RWPE1 (cell line): ENCODE measurements around the gene CACNA2D3.

ENCODE experiments used
- CTCF ChIA-PET: fragments of 350-600 bp; sonication (Branson Sonifier 250); formaldehyde crosslinking; extraction: SDS; loops from one replicate; lab custom pipeline; 2021; lab: Yijun Ruan, JAX
- POLR2A ChIA-PET: fragments of 400-600 bp; formaldehyde crosslinking; extraction: SDS; loops from one replicate; lab custom pipeline; 2020; ENCODE audit warnings: antibody characterized with exemption; ENCODE audit not compliant: low non-redundant PET; lab: Yijun Ruan, JAX
- DNase-seq: peaks from one replicate; pipeline ENCODE4 v3.0.0; 2012; ENCODE audit warnings: low spot score
- H3K27ac ChIP-seq: fragments of 450-650 bp; 2 replicates; pipeline ENCODE4 v1.5.1; 2017
- TF ChIP-seq, protein P1 (sequence below): fragments of 450-650 bp; conservative IDR thresholded peaks from 2 replicates; pipeline ENCODE4 v1.5.1; 2017; ENCODE audit warnings: low read depth, mild to moderate bottlenecking

CACNA2D3 gene

DNA sequence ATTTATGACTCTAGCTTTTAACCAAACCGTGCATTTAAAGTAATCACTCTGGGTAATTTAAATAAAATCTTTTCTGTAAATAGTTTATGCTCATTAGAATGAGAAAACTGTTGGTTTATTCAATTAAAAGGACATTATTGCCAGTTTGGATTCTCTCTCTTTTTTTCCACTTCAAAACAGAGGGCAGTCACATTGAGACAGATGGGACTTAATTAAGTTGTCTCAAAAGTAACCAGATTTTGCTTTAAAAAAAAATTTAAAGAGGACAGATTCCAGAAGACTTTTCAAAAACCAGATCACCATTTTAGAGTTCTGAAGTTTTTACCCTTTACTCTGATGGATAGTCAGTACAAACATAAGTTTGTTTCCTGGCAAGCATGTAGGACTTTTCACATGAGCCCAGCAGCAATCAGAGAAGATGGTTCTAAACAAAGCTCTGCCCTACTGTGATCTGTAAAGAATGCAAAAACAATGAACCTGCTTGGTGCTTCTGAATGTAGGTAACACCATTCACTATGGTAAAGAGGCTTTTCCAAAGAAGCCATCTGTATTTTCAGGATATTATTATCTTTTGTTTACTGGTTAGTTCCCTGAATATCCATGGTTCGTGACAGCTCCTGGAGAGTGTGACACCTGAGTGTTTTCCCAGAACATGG is 669.3 kb downstream of the CACNA2D3 start:
- TF ChIP-seq, protein P1, sequence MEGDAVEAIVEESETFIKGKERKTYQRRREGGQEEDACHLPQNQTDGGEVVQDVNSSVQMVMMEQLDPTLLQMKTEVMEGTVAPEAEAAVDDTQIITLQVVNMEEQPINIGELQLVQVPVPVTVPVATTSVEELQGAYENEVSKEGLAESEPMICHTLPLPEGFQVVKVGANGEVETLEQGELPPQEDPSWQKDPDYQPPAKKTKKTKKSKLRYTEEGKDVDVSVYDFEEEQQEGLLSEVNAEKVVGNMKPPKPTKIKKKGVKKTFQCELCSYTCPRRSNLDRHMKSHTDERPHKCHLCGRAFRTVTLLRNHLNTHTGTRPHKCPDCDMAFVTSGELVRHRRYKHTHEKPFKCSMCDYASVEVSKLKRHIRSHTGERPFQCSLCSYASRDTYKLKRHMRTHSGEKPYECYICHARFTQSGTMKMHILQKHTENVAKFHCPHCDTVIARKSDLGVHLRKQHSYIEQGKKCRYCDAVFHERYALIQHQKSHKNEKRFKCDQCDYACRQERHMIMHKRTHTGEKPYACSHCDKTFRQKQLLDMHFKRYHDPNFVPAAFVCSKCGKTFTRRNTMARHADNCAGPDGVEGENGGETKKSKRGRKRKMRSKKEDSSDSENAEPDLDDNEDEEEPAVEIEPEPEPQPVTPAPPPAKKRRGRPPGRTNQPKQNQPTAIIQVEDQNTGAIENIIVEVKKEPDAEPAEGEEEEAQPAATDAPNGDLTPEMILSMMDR, result no peak
- CTCF ChIA-PET, result no interaction called here
- no peak overlapping the region for H3K27ac ChIP-seq
- no peak for DNase-seq
- POLR2A ChIA-PET, result no interaction called here

GRCh38 chr3:54792584-54792983 is 670.2 kb downstream of the CACNA2D3 start:
- H3K27ac ChIP-seq, result no peak overlapping the region
- DNase-seq, result no peak
- TF ChIP-seq, protein P1, result no peak
- CTCF ChIA-PET, result no interaction called here
- POLR2A ChIA-PET, result no interaction called here

DNA sequence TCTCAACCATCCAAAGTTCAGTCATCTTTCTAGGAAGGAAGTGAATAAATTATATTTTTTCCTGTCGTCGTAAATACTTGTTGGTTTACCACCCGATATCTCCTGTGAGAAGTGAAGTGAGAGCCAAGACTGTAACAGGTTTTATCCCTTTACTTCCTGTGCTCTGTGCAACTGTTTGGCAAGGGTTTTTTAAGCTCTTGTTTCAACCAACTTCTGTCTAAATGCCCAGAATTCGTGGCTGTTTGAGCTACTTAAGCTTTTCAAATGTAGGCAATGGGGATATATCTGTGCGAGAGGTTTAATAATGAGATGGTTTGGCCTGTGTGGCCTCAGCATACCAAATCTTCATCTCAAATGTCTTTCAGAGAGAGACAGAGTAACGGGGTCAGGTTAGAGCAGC is 670.8 kb downstream of the CACNA2D3 start:
- POLR2A ChIA-PET, result no interaction called here
- CTCF ChIA-PET, result no interaction called here
- no peak overlapping the region for H3K27ac ChIP-seq
- TF ChIP-seq, protein P1, result no peak
- no peak for DNase-seq

DNA sequence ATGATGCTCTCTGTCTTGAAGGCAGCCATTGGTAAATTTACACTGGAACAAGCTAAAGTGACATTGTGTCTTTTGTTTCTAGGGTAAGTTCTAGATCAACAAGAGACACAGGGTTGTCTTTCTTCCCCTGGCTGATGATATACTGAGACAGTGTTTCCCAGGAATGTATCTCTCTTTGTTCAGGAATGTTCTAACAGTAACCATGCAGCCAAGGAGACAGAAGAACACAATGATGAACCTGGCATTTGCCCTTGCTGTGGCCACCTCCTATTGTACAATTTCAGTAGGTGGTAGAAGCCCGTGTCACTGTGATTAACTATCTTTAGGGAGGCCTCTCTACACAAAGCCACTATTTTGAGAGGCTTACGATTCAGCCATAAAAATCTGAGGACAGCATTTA is 674.8 kb downstream of the CACNA2D3 start:
- POLR2A ChIA-PET, result no interaction called here

DNA sequence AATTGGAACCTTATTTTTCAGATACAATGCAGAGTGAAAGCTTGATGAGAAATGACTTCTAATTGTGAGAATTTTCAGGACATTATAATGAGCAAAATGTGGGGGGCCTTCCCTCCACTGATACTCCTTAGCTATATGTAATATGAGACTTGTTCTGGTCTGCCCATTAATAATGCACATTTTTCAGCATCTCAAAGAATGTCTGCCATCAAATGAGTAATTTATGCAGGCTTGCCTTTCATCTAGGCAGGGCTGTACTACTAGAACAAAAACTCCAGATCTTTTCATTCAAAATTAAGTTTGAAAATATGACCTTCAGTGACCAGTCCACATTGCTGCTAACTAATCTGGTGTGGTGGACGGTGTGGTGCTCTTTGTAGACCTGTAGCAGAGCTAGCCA is 678.1 kb downstream of the CACNA2D3 start:
- ChIA-PET CTCF (no interaction called here), POLR2A (no interaction called here)
- DNase-seq, result no peak

More for the DNA sequence above, 674.8 kb downstream of the CACNA2D3 start:
- no peak for DNase-seq
- no peak overlapping the region for H3K27ac ChIP-seq
- CTCF ChIA-PET, result no interaction called here
- TF ChIP-seq, protein P1, result no peak

DNA sequence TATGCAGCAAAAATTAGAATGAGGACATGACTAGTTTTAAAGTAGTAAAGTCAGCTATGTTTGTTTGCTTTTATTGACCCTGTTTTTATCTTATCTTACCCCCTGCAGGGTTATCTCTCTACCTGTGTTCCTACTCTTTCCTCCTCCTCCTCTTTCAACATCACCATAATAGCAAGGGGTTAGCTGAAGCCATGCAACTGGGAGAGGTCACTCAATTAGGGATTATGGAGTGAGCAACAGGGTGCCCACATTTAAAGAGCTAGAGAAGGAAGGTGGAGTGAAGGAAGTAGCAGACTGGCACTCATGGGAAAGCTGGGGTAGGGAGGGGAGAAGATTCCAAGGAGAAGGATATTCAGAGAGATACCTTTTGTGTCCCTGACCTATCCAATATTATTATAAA is 679.6 kb downstream of the CACNA2D3 start:
- DNase-seq, result no peak
- TF ChIP-seq, protein P1, result no peak
- ChIA-PET POLR2A (no interaction called here), CTCF (no interaction called here)
- H3K27ac ChIP-seq, result no peak overlapping the region

More for the DNA sequence above, 678.1 kb downstream of the CACNA2D3 start:
- no peak overlapping the region for H3K27ac ChIP-seq
- TF ChIP-seq, protein P1, result no peak
